GM18907 (cell line): ENCODE data around the gene SLC6A8.

ENCODE experiments used
- ATAC-seq: cut with Tn5 transposase; IDR thresholded peaks from one replicate; pipeline ENCODE4 v1.9.1; 2021; ENCODE audit warnings: mild to moderate bottlenecking, moderate library complexity; ENCODE audit not compliant: unreplicated experiment

The SLC6A8 gene

DNA sequence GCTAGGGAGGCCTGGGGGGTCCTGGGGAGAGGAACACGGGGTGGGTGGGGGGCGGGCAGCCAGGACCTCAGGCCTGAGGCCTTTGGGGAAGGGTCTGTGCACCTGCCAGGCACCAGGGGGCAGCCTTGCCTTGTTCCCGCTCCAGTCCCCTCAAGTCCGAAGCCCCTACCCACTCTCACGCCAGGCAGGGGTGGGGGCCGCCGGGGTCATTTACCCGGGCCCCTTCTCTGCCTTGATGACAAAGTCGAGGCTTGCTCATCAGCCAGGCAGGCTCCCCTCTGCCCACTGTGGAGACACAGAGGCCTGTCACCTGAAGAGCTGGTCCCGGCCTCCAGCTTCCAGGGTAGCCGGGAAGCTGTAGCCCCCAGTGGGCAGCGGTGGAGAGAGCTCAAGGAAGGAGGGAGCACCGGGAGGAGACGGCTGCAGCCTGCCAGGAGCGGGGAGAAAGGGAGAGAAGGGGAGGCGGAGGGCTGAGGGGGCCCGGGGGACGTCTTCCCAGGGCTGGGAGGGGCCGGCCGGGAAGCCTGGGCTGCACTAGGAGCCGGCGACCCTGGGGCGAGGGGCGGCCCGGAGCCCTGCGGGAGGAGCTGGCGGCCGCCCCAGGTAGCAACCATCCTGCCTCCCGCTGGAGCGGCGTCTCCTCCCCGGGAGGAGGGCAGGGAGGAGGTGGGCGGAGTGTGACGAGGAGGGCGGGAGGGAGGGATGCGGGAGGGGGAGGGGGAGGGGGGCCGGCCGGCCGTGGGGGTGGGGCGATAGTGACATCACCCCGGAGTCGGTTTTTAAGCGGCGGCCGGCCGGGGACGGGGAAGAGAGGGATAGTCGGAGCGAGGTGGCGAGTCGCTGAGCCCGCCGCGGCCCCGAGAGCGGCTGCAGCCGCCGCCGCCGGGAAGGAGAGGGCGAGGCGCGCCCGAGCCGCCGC, at the start of gene SLC6A8:
Gene SLC6A8 (plus strand): TSS at position 806 of the 919 bp plus-strand sequence. CDS start 649 bp downstream, outside the sequence.
- ATAC-seq = no peak

DNA sequence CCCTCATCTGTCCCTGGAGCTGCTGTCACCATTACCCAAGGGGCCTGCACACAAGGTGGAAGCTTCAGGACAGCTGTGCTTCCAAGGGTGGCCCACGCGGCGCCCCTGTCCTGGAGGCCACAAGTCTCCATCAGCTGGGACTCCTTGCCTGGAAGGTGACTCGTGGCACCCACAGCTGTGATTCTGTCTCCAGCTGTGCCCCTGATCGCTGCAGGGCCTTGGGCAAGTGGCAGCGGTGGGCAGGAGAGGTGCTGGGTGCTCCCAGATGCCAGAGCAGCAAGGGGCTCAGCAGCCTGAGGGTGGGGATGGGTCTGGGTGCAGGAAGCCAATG, 49.7 kb upstream of the SLC6A8 start:
- no peak for ATAC-seq

DNA sequence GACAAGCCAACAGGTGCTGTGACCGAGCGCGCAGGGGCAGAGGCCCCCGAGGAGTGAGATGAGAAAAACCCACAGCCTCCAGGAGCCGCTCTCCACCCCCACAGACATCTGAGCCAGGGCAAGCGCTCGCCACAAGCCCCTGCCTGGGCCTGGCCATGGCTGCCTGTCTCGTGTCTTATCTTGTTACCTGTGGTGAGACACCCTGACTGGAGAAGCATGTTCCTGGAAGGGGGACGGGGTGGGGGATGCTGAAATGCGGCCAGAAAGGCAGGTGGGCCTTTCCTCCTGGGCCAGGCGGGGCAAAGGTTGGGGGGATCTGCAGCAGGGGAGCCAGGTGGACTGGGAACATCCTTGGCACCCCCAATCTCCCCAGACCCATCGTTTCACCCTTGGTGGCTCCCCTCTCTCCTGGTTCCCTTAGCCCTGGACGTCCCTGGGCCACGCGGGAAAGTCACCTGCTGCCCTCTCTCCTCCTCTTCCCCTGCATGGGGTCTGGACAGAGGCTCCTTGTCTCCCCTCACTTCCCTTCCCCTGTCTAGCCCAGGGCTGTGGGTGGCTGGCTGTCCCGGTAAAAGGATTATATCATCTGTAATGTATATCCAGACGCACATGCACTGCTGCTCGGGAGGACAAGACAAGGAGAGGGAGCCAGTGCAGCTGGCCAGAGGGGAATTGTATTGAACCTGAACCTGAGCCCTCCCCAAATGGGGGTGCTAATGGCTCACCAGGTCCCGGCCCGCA, 49.1 kb upstream of the SLC6A8 start:
- ATAC-seq = no peak

DNA sequence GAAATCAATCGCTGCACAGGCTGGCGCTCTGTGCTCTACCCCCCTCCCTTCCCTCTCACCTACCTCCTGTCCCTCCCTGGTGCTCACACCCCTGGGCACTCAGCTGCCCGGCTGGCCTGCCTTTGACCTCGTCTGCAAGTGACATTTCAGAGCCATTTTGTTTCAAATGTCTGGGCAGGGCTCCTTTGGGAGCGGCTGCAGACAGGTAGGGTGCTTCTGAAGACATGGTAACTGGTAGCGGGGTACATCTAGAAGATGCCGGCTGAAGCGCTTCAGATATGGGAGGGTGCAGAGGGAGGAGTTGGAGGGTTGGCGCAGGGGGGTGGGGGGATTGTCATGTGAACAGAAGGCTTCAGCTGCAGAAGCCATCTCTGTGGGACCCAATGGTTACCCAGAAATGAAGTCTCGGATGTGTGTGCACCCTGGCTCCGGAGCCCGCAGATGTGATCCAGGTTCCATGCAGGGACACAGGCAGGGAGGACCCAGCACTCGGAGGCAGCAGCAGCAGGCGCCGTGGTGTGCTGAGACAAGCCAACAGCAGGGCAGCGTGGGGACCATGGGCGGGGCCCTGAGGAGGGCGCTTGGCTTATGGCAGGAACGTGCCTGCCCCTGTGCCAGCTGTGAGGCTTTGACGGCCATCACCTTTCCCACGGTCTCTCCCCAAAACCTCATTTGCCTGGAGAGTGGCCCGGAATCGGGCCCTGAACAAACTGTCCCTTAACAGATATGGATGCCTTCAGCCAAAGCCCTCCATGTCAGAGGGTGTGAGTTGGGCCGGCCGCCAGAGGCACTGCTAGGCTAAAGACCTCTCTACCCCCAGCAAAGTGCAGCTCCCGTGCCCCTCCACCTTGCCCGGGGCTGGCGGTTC, 48.3 kb upstream of the SLC6A8 start:
- ATAC-seq = no peak

DNA sequence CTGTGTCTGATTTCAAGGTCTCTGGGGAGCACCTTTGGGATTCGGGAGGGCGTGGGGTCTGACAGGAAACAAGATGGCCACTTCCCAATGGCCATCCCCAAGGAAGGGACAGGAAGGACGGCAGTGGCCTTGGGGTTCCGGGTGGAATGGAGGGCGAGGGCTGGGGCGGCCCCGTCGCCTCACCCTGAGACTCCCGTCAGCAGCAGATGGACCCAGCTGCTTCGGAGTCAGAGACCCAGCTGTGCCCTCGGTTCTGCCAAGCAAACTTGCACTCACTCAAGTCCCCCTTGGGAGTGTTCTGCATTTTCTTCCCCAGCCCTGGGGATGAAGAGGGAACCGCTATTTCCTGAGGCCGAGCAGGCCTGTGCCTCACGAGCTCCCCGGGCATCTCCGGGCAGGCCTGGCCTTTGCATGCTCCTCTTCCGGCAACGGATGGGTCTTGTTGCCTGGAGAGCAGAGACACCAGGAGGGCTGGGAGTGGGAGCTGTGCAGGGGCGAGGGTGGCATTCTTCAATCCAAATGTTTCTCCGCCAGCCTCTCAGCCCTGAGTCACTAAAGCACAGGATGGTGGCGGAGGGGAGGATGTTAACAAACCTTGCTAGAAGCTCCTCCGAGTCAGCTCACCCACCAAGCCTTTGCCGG, 47.6 kb upstream of the SLC6A8 start:
- ATAC-seq = no peak

DNA sequence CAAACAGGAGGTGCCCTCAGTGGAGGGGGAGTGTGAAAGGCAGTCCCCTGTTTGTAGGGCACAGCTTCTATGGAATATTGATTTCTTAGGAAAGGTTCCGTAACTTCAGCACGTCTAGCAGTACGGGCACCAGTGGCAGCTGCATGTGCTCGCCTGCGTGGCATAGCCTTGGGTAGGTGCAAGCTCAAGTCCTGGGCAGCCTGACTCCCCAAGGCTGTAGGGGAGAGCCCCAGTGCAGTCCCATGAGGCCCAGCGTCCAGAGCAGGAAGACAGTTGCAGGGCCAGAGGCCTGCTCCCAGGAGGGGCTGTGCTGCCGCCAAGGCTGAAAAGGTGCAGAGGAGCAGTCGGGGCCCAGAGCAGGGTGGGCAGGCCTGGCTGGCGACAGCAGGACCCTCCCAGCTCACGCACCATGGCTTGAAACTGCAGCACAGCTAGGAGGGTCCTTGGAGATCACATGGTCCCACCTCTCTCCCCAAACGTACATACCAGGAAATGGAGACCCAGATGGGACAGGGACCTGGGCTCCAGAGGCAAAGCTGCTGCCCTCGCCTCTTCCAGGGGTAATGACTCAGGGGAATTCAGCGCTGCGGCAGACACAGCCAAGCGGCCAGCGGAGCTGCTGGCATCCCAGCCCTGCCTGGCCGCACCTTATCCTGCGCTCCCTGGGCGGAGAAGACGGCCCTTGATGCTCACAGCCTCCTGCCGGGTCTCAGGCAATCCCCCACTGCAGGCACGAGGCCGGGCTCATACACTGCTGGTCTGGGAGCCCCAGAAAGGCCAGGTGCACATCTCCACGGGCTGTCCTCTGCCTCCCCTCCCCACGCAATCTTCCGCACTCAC, 46.8 kb upstream of the SLC6A8 start:
- ATAC-seq = no peak

DNA sequence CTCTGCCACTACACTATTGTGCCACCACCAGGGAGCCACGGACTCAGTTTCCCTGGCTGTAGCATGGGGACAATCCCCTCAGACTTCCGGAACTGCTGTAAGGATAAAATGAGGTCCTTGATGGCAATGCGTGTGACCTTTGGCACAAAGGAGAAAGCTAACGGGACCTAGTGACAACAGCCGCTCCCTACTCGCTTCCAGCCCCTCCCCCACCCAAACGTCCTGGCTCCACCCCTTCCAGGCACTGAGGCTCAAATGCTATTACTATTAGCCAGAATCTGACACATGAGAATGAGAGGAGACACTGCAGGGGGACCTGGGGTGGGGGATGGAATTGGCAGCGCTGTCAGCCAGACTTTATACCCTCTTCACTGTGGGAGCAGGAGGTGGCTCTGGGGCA, 46.1 kb upstream of the SLC6A8 start:
- ATAC-seq = no peak

DNA sequence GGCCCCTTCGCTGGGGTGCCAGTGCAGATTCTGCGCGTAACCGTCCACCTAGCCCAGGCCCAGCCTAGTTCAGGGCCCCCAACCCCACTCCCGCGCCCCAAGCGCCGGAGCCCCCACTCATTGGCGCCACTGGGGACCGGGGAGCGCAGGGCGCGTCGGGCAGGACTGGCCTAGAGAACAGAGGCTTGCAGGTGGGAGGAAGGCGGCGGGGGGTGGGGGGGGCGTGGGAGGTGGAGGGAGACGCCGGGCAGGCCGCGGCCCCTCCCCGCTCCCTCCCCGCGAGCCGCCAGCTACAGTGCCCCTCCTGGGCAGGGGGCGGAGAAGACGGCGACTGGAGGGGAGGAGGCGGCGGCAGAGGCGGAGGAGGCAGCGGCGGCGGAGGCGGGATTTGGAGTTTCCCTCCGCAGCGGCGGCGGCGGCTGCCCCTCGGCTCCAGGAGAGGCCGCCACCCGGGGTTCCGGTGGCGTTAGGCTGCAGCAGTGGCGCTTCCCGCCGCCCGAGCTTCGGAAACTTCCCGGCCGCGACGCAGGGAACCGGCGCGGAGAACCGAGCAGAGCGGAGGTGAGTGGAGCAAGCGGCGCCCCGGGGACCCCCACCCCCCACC, 45.6 kb upstream of the SLC6A8 start:
- no peak for ATAC-seq

DNA sequence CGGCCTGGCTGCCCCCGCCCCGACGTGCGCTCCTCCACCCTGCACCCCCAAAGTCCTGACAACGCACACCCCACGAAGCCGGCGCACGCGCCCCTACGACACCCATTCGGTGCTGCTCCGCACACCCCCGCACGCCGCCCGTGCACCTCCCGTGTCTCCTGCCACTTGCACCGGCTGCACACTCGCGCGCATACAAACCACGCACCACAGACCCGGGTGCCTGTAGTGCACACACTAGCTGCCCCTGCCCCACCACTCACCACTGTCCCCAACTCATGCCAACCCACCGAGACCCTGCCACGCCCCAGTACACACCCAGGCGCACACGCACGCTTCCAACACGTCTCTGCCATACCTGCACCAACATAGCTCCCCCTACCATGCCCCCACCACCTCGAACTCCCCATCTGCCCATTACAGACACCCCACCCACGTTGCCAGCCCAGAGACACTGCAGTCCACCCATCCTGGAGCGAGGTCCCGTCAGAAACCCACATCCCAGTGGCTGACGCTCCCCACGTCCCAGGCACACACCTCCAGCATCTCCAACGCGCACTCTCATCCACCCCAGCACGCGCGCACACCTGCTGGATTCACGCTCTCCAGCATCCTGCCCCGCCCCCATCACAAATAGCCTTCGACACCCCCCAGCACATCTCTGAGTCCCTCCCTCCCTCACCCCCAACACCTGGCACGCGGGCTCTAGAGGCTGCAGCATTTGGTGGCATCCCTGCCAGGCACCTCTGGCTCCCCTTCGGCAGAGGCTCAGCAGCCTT, 44.9 kb upstream of the SLC6A8 start:
- ATAC-seq = no peak

DNA sequence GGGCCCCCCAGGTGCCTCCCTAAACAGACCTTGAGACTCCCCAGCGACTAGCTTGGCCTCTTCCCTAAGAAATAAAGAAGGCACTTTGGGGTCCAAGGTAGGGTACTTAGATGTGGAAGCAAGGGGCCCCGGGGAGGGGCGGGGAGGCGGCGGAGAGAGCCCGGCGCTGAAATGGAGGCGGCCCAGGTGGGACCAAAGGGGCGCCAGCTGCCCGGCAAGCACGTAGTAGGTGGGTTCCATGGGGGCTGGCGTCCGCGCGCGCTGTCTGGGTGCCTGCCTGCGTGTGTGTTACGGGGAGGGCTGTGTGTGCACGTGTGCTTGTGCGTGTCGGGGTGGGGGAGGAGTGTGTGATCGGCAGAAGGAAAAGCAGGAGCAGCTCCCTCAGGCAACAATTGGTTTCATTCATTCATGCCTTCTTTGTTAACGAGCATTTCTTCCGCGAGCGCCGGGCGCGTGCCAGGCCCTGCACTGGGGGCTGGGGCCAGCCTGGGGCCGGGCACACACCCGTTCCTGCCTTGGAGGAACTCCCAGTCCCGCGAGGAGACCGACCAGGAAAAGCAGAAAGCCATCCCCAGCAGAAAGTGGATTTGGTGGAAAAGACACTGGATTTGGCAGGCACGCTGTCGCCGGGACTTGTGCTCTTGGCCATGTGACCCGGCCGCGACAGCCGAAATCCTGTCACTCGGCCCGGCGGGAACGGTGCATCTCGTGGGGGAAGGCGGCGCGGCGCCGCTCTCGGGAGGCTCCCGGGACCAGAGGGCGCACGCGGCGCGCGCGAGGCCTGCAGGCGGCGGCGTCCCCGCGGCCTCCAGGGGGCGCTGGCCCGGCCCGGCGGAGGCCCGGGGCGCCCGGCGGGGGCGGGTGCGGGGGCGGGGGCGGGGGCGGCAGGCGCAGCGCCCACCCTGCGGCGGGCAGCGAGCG, 44.0 kb upstream of the SLC6A8 start:
- no peak for ATAC-seq

DNA sequence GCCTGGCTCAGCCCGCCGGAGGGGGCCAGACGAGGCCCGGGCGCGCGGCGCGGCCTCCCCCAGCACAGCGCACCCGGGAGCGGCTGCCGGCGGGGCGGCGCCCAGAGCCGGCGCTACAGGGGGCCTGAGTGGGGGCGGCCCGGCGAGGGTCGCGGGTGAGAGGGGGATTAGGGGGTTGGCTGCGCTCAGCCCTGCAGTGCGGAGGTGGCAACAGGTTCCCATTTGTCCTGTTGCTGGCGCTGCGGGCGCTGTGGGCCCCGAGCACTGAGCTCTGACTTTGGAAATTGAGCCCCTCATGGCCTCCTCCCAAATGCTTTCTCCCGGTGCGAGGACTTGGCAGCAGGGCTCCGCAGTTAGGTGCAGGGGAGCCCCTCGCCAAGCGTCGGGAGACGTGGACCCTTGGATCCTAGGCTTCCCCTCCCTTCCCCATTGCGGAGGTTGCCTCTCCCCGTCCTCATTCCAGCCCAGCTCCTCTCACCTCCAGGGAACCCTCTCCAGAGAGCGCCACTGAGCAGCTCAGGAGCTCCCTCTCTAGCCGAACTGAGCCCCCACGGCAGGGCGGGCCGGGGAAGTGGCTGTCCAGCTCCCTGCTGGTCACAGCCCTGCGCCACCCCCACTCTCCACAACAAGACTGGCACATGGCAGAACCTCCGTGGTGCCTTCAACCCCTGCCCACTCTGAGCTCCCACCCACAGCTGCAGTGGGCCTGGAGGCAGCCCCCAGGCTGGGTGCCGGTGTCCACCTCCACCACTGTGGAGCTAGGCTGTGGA, 43.2 kb upstream of the SLC6A8 start:
- ATAC-seq = no peak

DNA sequence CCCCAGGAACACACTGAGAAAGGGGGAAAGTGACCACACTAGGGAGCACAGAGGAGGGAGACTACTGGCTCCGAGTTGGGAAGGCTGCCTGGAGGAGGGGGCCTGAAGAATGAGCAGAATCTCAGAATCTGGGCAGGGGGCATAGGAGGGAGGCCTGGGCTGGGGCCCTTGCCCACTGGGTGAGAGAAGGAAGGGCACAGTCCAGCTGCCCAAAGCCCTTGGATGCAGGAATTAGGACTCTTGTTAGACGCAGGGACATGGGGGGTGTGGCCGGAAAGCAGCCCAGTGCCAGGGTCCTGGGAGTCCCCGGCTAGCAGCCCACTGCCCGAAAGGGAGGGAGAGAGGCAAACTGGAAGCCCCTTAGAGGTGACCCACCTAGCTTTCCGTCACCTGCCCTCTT, 42.6 kb upstream of the SLC6A8 start:
- no peak for ATAC-seq

DNA sequence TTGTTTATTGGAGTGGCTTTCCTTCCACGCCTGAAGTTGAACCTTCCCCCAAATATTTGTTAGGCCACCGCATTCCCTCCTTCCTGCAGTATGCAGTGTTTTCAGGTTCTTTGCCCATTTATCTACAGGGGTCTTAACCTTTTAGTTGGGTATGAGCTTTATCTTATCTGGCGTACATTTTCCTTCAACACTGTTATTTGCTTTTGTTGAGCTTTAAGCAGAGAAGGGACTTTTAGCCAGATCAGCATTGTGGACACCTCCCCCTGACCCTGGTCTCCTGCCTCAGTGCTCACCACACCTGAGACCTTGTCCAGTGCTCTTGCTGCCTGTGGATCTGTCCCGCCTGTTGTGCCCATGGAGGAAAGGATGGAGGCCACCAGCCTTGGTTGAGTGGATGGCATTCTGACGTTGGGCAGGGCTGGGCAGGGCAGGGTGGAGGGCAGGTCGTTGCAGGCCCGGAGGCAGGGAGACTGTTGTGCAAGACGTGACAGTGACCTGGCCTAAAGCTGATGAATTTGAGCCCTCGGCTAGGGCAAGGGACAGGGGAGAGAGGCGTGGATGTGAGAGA, 41.7 kb upstream of the SLC6A8 start:
- no peak for ATAC-seq

DNA sequence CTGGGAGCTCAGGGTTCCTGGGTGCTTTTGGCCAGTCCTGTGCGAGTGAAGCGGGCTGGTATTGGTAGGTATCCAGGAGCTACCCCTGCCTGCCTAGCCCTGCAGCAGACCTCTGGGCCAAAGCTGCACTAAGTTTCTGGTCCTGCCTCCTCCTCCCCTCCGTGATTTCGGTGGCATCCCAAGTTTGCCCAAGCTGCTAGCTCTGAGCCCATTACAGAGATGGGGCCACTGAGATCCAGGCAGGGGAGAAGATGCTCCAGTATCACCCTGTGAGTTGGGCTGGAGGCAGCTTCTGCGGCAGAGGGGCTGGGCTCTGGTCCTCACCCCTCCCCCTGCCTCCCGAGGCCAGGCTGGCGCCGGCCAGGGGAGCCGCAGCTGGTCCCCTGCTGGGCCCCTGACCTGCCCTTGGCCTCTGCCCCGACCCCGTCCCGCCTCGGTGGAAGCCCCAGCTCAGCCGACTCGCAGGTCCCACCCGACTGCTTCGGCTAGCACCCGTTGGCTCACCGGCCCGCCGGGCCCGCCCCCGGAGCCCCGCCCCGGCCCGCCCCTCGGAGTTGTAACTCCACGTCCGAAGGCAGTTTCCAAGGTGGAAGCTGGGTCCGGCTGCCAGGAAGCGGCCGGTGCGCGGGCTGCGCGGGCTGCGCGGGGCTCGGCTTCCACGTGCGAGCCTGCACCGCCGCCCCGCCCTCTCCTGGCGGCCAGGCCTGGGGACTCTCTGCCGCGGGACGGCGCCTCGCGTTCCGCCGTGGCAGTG, 40.9 kb upstream of the SLC6A8 start, which contains the start of gene DUSP9:
Gene DUSP9 (plus strand): TSS at position 584 of the 754 bp plus-strand sequence. CDS start 751 bp downstream, outside the sequence.
- ATAC-seq = no peak

DNA sequence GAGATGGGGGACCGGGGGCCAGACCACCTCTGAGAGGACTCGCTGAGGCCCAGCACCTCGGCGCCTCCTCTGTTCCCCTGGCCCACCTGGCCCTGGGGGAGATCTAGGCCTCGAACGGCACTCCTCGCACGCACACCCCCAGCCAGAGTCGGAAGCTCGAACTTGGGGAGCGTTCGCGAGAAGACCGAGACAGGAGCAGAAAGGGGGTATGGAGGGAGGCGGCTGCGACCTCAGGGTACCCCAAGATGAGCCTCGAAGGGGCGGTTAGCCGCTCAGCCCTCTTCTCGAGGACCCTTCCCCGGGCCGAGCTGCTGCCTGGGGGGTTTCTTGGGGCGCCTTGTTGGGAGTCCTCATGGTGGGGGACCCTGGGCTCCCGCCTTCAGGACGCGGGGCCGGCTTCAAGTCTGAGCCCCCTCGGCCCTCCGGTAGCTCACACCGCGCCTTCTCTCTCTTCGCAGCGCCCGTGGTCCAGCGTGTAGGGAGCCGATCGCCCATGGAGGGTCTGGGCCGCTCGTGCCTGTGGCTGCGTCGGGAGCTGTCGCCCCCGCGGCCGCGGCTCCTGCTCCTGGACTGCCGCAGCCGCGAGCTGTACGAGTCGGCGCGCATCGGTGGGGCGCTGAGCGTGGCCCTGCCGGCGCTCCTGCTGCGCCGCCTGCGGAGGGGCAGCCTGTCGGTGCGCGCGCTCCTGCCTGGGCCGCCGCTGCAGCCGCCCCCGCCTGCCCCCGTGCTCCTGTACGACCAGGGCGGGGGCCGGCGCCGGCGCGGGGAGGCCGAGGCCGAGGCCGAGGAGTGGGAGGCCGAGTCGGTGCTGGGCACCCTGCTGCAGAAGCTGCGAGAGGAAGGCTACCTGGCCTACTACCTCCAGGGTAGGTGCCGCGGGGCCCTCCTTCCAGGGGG, 40.0 kb upstream of the SLC6A8 start:
- ATAC-seq = no peak
